HG02610 (cell line): Measurements from ENCODE around the gene ENDOG.
"Not testable (repeated sequence)": the region's sequence is repeated elsewhere in the genome, so short reads cannot be mapped to it uniquely, and the experiment has no call there.

Experiments
- ATAC-seq: cut with Tn5 transposase; IDR thresholded peaks from one replicate; pipeline ENCODE4 v1.9.1; 2021; ENCODE audit warnings: mild to moderate bottlenecking, moderate library complexity; ENCODE audit not compliant: unreplicated experiment

ENDOG gene

DNA sequence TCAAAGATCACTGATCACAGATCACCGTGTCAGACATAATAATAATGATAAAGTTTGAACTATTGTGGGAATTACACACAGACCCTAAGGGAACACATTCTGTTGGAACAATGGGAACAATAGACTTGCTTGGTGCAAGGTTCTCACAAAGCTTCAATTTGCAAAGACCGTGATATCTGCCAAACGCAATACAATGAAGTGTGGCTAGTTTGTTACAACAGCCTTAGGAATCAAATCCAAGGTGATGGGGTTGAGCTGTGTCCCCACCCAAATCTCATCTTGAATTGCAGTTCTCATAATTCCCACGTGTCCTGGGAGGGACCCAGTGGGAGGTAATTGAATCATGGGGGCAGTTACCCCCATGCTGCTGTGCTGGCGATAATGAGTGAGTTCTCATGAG lies 42.6 kb downstream of the ENDOG start:
- no peak for ATAC-seq

DNA sequence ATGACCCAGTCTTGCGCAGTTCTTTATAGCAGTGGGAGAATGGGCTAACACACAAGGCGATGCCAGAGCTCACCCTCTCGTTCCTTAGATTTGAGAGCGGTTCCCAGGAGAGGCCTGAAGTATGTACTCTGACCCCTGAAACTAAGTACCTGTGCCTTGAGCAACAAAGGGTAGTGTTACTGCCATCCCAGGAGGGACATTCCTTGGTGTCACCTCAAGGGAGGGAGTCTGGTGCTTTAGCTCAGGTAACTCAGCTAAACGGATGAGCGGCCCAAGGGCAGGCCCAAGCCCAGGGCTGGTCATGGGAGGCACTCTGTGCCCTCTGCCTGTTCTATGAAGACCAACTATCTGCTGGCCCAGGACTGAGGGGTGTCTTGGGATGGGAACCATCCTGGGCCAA lies 43.2 kb downstream of the ENDOG start:
- ATAC-seq, result no peak

DNA sequence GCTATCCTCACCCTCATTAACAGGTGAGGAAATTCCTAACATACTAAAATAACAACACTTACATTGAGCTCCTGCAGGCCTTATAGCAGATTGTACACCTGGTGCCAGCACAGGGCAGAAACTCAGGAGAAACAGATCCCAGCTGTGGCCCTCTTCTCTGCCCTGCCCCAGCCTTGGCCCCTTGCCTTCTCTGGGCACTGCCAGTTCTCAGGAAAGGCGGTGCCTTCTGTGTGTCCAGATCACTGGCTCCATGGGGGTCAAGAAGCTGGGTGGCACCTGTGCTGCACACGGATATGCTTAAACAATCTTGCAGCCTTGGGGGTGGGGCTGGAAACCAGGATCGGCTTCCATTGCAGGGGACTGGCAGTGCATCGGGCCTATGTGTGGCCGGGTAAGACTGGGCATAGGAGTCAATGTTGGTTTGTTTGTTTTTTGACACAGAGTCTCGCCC lies 44.1 kb downstream of the ENDOG start:
- ATAC-seq, result no peak

DNA sequence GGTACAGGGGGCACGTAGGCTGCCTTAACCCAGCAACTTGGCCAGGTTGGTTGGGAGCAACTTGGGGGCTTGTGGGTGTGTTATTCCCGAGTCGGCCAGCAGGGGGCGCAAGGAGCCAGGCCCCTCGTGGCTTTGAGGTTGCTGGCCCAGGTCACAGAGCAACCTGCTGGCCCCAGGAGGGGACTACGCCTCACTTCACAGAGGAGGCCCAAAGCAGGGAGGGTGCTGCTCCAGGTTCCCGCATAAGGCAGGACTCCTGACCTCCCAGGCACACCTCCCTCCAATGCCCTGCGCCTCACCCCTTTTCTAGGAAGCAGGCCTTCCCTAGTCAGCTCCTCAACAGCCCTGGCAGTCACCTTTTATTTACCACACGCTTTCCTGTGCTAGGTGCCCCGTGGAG lies 45.3 kb downstream of the ENDOG start:
- no peak for ATAC-seq

DNA sequence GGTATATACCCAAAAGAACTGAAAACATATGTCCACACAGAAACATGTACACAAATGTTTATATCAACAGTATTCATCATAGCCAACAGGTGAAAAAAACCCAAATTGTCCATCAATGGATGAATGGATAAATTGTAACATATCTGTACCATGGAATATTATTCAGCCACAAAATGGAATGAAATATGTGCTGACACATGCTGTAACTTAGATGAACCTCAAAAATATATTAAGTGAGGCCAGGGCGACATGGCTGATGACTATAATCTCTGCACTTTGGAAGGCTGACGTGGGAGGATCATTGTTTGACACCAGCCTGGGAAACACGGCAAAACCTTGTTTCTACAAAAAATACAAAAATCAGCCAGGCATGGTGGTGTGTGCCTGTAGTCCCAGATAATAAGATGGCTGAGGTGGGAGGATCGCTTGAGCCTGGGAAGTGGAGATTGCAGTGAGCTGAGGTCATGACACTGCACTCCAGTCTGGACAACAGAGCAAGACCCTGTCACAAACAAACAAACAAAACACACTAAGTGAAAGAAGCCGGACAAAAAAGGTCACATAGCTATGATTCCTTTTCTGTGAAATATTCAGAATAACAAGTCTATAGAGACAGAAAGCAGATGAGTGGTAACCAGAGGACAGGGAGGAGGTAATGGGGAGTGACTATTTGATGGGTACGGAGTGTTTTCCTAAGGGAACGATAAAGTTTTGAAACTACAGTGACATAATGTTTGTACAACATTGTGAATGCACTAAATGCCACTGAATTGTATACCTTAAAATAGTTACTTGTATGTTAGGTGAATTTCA lies 52.0 kb downstream of the ENDOG start:
- ATAC-seq, result no peak

DNA sequence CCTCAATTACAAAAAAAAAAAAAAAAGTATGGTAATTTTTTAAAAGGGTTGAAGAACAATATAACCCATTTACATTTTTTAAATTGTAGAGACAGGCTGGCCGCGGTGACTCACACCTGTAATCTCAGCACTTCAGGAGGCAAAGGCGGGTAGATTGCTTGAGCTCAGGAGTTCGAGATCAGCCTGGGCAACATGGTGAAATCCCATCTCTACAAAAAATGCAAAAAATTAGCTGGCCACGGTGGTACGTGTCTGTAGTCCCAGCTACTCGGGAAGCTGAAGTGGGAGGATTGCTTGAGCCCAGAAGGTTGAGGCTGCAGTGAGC lies 52.6 kb downstream of the ENDOG start:
- not testable (repeated sequence) for ATAC-seq
